Gastrocnemius medialis (tissue), 4 donors: ENCODE measurements around the gene ZMYND11. TPM values are rescaled to one million over a fixed set of nuclear protein-coding genes. Genes with fewer than 3 reads are reported as not detected.
"Not testable (repeated sequence)": the region's sequence is repeated elsewhere in the genome, so short reads cannot be mapped to it uniquely, and the experiment has no call there.

Experiments
- ATAC-seq, 2 donors: fragments of 150-250 bp; one replicate each; pipeline ENCODE4 v1.9.1; 2016
- DNase-seq, 2 donors: peaks; one replicate each; pipeline ENCODE4 v3.0.0-alpha.2; 2019
- H3K27ac ChIP-seq, 4 donors: fragments of 200-600 bp; sonication (generic); 1 replicate in 1 of 4; 2 replicates in 3 of 4; pipeline ENCODE4 v1.5.1; 2016 to 2018; ENCODE audit warnings: mild to moderate bottlenecking in 2 of 4, moderate library complexity in 1 of 4
- H3K27me3 ChIP-seq, 3 donors: fragments of 200-600 bp; sonication (generic) in 2 of 3; 1 replicate in 1 of 3; 2 replicates in 2 of 3; pipeline versions ENCODE4 v1.5.1 to v1.6.0; 2016 to 2019; ENCODE audit warnings: mild to moderate bottlenecking in 1 of 3, moderate library complexity in 1 of 3
- H3K36me3 ChIP-seq, 2 donors: fragments of 200-600 bp; sonication (generic) in 1 of 2; one replicate each; pipeline ENCODE4 v1.5.1; 2017 to 2018
- H3K4me1 ChIP-seq, 2 donors: fragments of 200-600 bp; sonication (generic) in 1 of 2; one replicate each; pipeline ENCODE4 v1.5.1; 2016 to 2017; ENCODE audit warnings: mild to moderate bottlenecking in 2 of 2
- H3K4me3 ChIP-seq, 4 donors: fragments of 200-600 bp; sonication (generic) in 3 of 4; 1 replicate in 1 of 4; 2 replicates in 3 of 4; pipeline ENCODE4 v1.5.1; 2016 to 2019; ENCODE audit warnings: mild to moderate bottlenecking in 2 of 4
- H3K9me3 ChIP-seq, 3 donors: fragments of 200-600 bp; sonication (generic) in 2 of 3; 1 replicate in 1 of 3; 2 replicates in 2 of 3; pipeline ENCODE4 v1.5.1; 2016 to 2019
- CTCF ChIP-seq, 5 experiments: fragments of 450-650 bp in 3 of 5; fragments of 200-600 bp in 2 of 5; sonication (generic) in 2 of 5; IDR thresholded peaks in 4 of 5; conservative IDR thresholded peaks in 1 of 5; 1 replicate in 4 of 5; 2 replicates in 1 of 5; pipeline ENCODE4 v1.5.1; 2016 to 2019; ENCODE audit warnings: antibody characterized with exemption in 5 of 5, mild to moderate bottlenecking in 3 of 5, moderate library complexity in 3 of 5
- POLR2A ChIP-seq, 2 donors: fragments of 450-650 bp; IDR thresholded peaks; one replicate each; pipeline ENCODE4 v1.6.1; 2017; ENCODE audit warnings: antibody characterized with exemption in 2 of 2, mild to moderate bottlenecking in 2 of 2, moderate library complexity in 2 of 2
- in situ Hi-C, 4 donors: fragments of 200-750 bp; cut with MboI; loops; one replicate each; pipeline versions ENCODE4 v1.15.0 to v1.8.0; 2017; ENCODE audit warnings: low sequenced_read_pairs in 4 of 4
- intact Hi-C: fragments of 100-400 bp; cut with DNase I; formaldehyde crosslinking; loops from one replicate; pipeline ENCODE4 v1.15.1; 2023; ENCODE audit warnings: low total_unique reads
- total RNA-seq, 4 donors: library from RNA; depleted of rRNA; stranded (reverse); fragments of >200 nt; gene quantifications; one replicate each; pipeline versions ENCODE4 v1.1.0 to v1.2.3, GENCODE V29; 2016

Gene ZMYND11
- total RNA-seq, 4 donors from 2014 or later: 58.3 to 78.0 (median 65.2) TPM

- in situ Hi-C loops: no loop called here
- Histone ChIP-seq H3K27ac (no peak overlapping the region), H3K4me1 (no peaks in the 10 kb centered on the region), H3K4me3 (no peak overlapping the region), H3K9me3 (no peaks in the 10 kb centered on the region), H3K36me3 (peaks cover 0 to 11% of the 10 kb centered on the region in 2 donors), H3K27me3 (no peaks in the 10 kb centered on the region)
- intact Hi-C loops: no loop called here
- DNase-seq (no peak), ATAC-seq (no peak)
- TF ChIP-seq CTCF (IDR thresholded peaks at IDR 0.05 in 4 of 5, conservative IDR thresholded peaks at IDR 0.05 in 1 of 5) (no peak), POLR2A (IDR thresholded peaks at IDR 0.05) (no peak)
Measured at GRCh38 chr10:299512-299911, 164.3 kb downstream of the ZMYND11 start.

- H3K36me3 ChIP-seq: peaks cover 0 to 11% of the 10 kb centered on the region in 2 donors
- no peak overlapping the region for H3K27ac ChIP-seq
- H3K4me3 ChIP-seq: no peak overlapping the region
- H3K27me3 ChIP-seq: no peaks in the 10 kb centered on the region
- in situ Hi-C loops (no loop called here), intact Hi-C loops (no loop called here)
- no peaks in the 10 kb centered on the region for H3K9me3 ChIP-seq
- no peak for TF ChIP-seq CTCF (IDR thresholded peaks at IDR 0.05 in 4 of 5, conservative IDR thresholded peaks at IDR 0.05 in 1 of 5)
- ATAC-seq (no peak), DNase-seq (no peak)
- H3K4me1 ChIP-seq: no peaks in the 10 kb centered on the region
Measured at GRCh38 chr10:299969-300368, 164.7 kb downstream of the ZMYND11 start.

- in situ Hi-C loops, H3K4me3 ChIP-seq: not testable (repeated sequence)
Measured at GRCh38 chr10:300580-300979, 165.3 kb downstream of the ZMYND11 start.

GRCh38 chr10:301536-301935 is 166.3 kb downstream of the ZMYND11 start:
- intact Hi-C loops (no loop called here), in situ Hi-C loops (no loop called here)
- no peak for TF ChIP-seq POLR2A (IDR thresholded peaks at IDR 0.05)
- no peak for TF ChIP-seq CTCF (IDR thresholded peaks at IDR 0.05 in 4 of 5, conservative IDR thresholded peaks at IDR 0.05 in 1 of 5)
- ATAC-seq (no peak), DNase-seq (no peak)
- Histone ChIP-seq H3K27ac (no peak overlapping the region), H3K4me1 (no peaks in the 10 kb centered on the region), H3K9me3 (no peaks in the 10 kb centered on the region), H3K4me3 (no peak overlapping the region), H3K36me3 (peaks cover 0 to 11% of the 10 kb centered on the region in 2 donors), H3K27me3 (no peaks in the 10 kb centered on the region)

More at GRCh38 chr10:300580-300979, 165.3 kb downstream of the ZMYND11 start:
- peaks cover 0 to 11% of the 10 kb centered on the region in 2 donors for H3K36me3 ChIP-seq
- intact Hi-C loops, H3K4me1 ChIP-seq, DNase-seq, H3K27me3 ChIP-seq, H3K27ac ChIP-seq, H3K9me3 ChIP-seq, ATAC-seq: not testable (repeated sequence)

Other genes with a start within 250 kb of the ZMYND11 start
- not detected for gene TUBB8, start 86.2 kb upstream of the ZMYND11 start, total RNA-seq